Neural cell (in vitro differentiated cells): ENCODE results near the gene RAB1A. TPM values are rescaled to one million over a fixed set of nuclear protein-coding genes. Genes with fewer than 3 reads are reported as not detected.

Experiments
- H2AFZ ChIP-seq: fragments of 200-600, 300-800 bp; sonication (generic), shearing (Covaris generic); 2 replicates; pipeline ENCODE4 v1.6.0; 2014; ENCODE audit warnings: low read depth, mild to moderate bottlenecking, antibody characterized with exemption, low read length, moderate library complexity
- H3F3A ChIP-seq: fragments of 200-600 bp; shearing (Covaris generic); 2 replicates; pipeline ENCODE4 v1.6.1; 2016; ENCODE audit warnings: mild to moderate bottlenecking, moderate library complexity, mixed read lengths, antibody characterized with exemption, low read length; ENCODE audit not compliant: insufficient read depth, poor library complexity, severe bottlenecking
- H3K27ac ChIP-seq: fragments of 200-600, 300-800 bp; sonication (generic), shearing (Covaris generic); 2 replicates; pipeline ENCODE4 v1.5.1; 2014; ENCODE audit warnings: mild to moderate bottlenecking, low read length, moderate library complexity
- H3K27me3 ChIP-seq: fragments of 300-800, 200-600 bp; sonication (generic), shearing (Covaris generic); 2 replicates; pipeline ENCODE4 v1.6.0; 2014; ENCODE audit warnings: mild to moderate bottlenecking, low read depth, low read length, moderate library complexity; ENCODE audit not compliant: insufficient read depth
- H3K36me3 ChIP-seq: fragments of 300-800, 200-600 bp; sonication (generic), shearing (Covaris generic); 2 replicates; pipeline ENCODE4 v1.5.1; 2014; ENCODE audit warnings: mild to moderate bottlenecking, antibody characterized with exemption, low read length, moderate library complexity; ENCODE audit not compliant: insufficient read depth
- H3K4me2 ChIP-seq: fragments of 300-800, 200-600 bp; sonication (generic), shearing (Covaris generic); 2 replicates; pipeline ENCODE4 v1.6.0; 2014; ENCODE audit warnings: mild to moderate bottlenecking, low read length
- H3K4me3 ChIP-seq: fragments of 300-800, 200-600 bp; sonication (generic), shearing (Covaris generic); 2 replicates; pipeline ENCODE4 v1.5.1; 2014; ENCODE audit warnings: mild to moderate bottlenecking, low read length, moderate library complexity
- H3K79me2 ChIP-seq: fragments of 200-600 bp; shearing (Covaris generic); replicated peaks from 2 replicates; pipeline ENCODE4 v1.6.0; 2014; ENCODE audit warnings: mild to moderate bottlenecking, low read length, moderate library complexity; ENCODE audit not compliant: insufficient read depth
- H3K9ac ChIP-seq: fragments of 300-800, 200-600 bp; sonication (generic), shearing (Covaris generic); 2 replicates; pipeline ENCODE4 v1.6.1; 2016; ENCODE audit warnings: mild to moderate bottlenecking, low read length, mixed read lengths
- H3K9me2 ChIP-seq: fragments of 200-600 bp; shearing (Covaris generic); 2 replicates; pipeline ENCODE4 v1.6.1; 2016; ENCODE audit warnings: mild to moderate bottlenecking, low read length, mixed read lengths; ENCODE audit not compliant: insufficient read depth
- H3K9me3 ChIP-seq: fragments of 200-600, 300-800 bp; sonication (generic), shearing (Covaris generic); 2 replicates; pipeline ENCODE4 v1.6.1; 2016; ENCODE audit warnings: mild to moderate bottlenecking, mixed run types, low read length, moderate library complexity, mixed read lengths
- H4K20me1 ChIP-seq: fragments of 200-600 bp; shearing (Covaris generic); 2 replicates; pipeline ENCODE4 v1.6.1; 2016; ENCODE audit warnings: mild to moderate bottlenecking, mixed run types; ENCODE audit not compliant: insufficient read depth
- EP300 ChIP-seq: fragments of 450-650 bp; conservative IDR thresholded peaks from 2 replicates; pipeline ENCODE4 v1.6.1; 2014; ENCODE audit warnings: antibody characterized with exemption, mild to moderate bottlenecking, moderate library complexity; ENCODE audit not compliant: poor library complexity, severe bottlenecking
- EZH2 ChIP-seq: fragments of 200-600, 300-800 bp; shearing (Covaris generic), sonication (generic); IDR thresholded peaks from 2 replicates; pipeline ENCODE4 v1.6.1; 2014; ENCODE audit warnings: antibody characterized with exemption, low read length, borderline replicate concordance, mild to moderate bottlenecking; ENCODE audit not compliant: insufficient read depth, poor library complexity, severe bottlenecking
- MXI1 ChIP-seq: fragments of 450-650 bp; conservative IDR thresholded peaks from 2 replicates; pipeline ENCODE4 v1.6.1; 2014; ENCODE audit warnings: antibody characterized with exemption, mild to moderate bottlenecking; ENCODE audit not compliant: poor library complexity, severe bottlenecking
- POLR2AphosphoS5 ChIP-seq: IDR thresholded peaks from 2 replicates; pipeline ENCODE4 v1.6.1; 2012
- RAD21 ChIP-seq: fragments of 450-650 bp; conservative IDR thresholded peaks from 2 replicates; pipeline ENCODE4 v1.6.1; 2014; ENCODE audit warnings: antibody characterized with exemption, mild to moderate bottlenecking, moderate library complexity
- SMC3 ChIP-seq: fragments of 450-650 bp; conservative IDR thresholded peaks from 2 replicates; pipeline ENCODE4 v1.6.1; 2014; ENCODE audit warnings: antibody characterized with exemption, mild to moderate bottlenecking, moderate library complexity; ENCODE audit not compliant: poor library complexity
- TAF1 ChIP-seq: IDR thresholded peaks from 2 replicates; pipeline ENCODE4 v1.6.1; 2012; ENCODE audit warnings: low read depth
- polyA plus RNA-seq: library from polyadenylated mRNA; depleted of rRNA; stranded (reverse); fragments of >200 nt; gene quantifications from 2 replicates; pipeline ENCODE4 v1.2.3, GENCODE V29; 2014
- TF ChIP-seq, protein P1 (sequence below): IDR thresholded peaks from 2 replicates; pipeline ENCODE4 v1.6.1; 2012; ENCODE audit warnings: borderline replicate concordance
- TF ChIP-seq, protein P2 (sequence below): fragments of 450-650 bp; IDR thresholded peaks from 2 replicates; pipeline ENCODE4 v1.5.1; 2014; ENCODE audit warnings: antibody characterized with exemption, mild to moderate bottlenecking, moderate library complexity; ENCODE audit not compliant: poor library complexity, severe bottlenecking

RAB1A gene
- polyA plus RNA-seq, 1 donor from 2014 or later: 240 TPM

DNA sequence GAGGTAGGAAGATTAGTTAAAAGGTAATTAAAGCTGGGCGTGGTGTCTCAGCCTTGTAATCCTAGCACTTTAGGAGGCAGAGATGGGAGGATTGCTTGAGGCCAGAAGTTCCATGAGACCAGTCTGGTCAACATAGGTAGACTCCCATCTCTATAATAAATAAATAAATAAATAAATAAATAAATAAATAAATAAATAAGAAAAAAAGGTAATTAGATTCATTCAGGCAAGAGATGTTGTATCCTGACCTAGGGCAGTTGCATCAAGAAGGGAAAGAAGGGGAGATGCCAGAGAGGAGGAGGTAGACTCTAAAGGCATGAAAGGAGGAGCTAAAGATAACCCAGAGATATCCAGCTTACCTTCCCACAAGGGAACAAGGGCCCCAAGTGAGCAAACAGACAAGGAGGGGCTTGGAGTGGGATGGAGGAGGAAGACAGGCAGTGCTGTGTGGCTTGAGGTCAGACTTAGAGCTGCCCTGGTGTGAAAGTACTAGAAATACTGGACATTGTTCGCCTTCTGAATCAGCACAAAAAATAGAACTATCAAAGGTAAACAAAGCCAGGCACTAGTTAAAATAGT is 7.4 kb upstream of the RAB1A start:
- Histone ChIP-seq H3K27ac (no peak overlapping the region), H3K4me2 (no peak overlapping the region), H2AFZ (no peak overlapping the region), H3K9me2 (no peaks in the 10 kb centered on the region), H3K27me3 (no peaks in the 10 kb centered on the region), H3F3A (no peaks in the 10 kb centered on the region), H3K4me3 (no peak overlapping the region), H3K36me3 (no peaks in the 10 kb centered on the region), H3K9ac (no peak overlapping the region), H3K9me3 (no peaks in the 10 kb centered on the region), H3K79me2 (no peaks in the 10 kb centered on the region), H4K20me1 (no peaks in the 10 kb centered on the region)
- TF ChIP-seq, protein P1, sequence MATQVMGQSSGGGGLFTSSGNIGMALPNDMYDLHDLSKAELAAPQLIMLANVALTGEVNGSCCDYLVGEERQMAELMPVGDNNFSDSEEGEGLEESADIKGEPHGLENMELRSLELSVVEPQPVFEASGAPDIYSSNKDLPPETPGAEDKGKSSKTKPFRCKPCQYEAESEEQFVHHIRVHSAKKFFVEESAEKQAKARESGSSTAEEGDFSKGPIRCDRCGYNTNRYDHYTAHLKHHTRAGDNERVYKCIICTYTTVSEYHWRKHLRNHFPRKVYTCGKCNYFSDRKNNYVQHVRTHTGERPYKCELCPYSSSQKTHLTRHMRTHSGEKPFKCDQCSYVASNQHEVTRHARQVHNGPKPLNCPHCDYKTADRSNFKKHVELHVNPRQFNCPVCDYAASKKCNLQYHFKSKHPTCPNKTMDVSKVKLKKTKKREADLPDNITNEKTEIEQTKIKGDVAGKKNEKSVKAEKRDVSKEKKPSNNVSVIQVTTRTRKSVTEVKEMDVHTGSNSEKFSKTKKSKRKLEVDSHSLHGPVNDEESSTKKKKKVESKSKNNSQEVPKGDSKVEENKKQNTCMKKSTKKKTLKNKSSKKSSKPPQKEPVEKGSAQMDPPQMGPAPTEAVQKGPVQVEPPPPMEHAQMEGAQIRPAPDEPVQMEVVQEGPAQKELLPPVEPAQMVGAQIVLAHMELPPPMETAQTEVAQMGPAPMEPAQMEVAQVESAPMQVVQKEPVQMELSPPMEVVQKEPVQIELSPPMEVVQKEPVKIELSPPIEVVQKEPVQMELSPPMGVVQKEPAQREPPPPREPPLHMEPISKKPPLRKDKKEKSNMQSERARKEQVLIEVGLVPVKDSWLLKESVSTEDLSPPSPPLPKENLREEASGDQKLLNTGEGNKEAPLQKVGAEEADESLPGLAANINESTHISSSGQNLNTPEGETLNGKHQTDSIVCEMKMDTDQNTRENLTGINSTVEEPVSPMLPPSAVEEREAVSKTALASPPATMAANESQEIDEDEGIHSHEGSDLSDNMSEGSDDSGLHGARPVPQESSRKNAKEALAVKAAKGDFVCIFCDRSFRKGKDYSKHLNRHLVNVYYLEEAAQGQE: no peak
- TF ChIP-seq POLR2AphosphoS5 (no peak), MXI1 (no peak)
- TF ChIP-seq, protein P2, sequence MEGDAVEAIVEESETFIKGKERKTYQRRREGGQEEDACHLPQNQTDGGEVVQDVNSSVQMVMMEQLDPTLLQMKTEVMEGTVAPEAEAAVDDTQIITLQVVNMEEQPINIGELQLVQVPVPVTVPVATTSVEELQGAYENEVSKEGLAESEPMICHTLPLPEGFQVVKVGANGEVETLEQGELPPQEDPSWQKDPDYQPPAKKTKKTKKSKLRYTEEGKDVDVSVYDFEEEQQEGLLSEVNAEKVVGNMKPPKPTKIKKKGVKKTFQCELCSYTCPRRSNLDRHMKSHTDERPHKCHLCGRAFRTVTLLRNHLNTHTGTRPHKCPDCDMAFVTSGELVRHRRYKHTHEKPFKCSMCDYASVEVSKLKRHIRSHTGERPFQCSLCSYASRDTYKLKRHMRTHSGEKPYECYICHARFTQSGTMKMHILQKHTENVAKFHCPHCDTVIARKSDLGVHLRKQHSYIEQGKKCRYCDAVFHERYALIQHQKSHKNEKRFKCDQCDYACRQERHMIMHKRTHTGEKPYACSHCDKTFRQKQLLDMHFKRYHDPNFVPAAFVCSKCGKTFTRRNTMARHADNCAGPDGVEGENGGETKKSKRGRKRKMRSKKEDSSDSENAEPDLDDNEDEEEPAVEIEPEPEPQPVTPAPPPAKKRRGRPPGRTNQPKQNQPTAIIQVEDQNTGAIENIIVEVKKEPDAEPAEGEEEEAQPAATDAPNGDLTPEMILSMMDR: no peak

DNA sequence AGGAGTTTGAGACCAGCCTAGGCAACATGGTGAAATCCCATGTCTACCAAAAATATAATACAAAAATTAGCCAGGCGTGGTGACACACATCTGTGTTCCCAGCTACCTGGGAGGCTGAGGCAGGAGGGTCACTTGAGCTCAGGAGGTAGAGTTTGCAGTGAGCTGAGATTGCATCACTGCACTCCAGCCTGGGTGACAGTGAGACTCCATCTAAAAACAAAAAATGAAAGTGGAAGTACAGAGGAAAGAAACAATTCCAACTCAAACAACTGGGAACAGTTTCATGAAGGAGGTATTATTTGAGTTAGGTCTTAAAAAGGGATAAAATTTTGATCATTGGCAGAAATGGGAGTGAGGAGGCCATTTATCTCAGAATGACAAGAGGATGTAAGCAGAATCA is 6.3 kb upstream of the RAB1A start:
- Histone ChIP-seq H3K4me2 (no peak overlapping the region), H3F3A (no peaks in the 10 kb centered on the region), H3K9ac (no peak overlapping the region), H3K9me2 (no peaks in the 10 kb centered on the region), H3K9me3 (no peaks in the 10 kb centered on the region), H2AFZ (no peak overlapping the region), H4K20me1 (no peaks in the 10 kb centered on the region), H3K27me3 (no peaks in the 10 kb centered on the region), H3K79me2 (no peaks in the 10 kb centered on the region), H3K27ac (no peak overlapping the region), H3K4me3 (no peak overlapping the region), H3K36me3 (no peaks in the 10 kb centered on the region)
- TF ChIP-seq POLR2AphosphoS5: no peak
- no peak for TF ChIP-seq EP300
- no peak for TF ChIP-seq RAD21
- TF ChIP-seq, protein P1: no peak
- TF ChIP-seq, protein P2: no peak
- TF ChIP-seq EZH2: no peak
- TF ChIP-seq MXI1: no peak
- TF ChIP-seq SMC3: no peak
- TF ChIP-seq TAF1: no peak
